SKM-1 treated with dmso at 0.1 percent for 144 hours (cell line): ENCODE data around the gene SCAANT1.
A peak's percentile ranks its signal among the peaks of the same experiment; 100 is the strongest.

Experiments used
- DNase-seq: peaks from one replicate; lab custom pipeline; 2025; ENCODE audit not compliant: unreplicated experiment; lab: John Stamatoyannopoulos, UW

Gene SCAANT1

DNA sequence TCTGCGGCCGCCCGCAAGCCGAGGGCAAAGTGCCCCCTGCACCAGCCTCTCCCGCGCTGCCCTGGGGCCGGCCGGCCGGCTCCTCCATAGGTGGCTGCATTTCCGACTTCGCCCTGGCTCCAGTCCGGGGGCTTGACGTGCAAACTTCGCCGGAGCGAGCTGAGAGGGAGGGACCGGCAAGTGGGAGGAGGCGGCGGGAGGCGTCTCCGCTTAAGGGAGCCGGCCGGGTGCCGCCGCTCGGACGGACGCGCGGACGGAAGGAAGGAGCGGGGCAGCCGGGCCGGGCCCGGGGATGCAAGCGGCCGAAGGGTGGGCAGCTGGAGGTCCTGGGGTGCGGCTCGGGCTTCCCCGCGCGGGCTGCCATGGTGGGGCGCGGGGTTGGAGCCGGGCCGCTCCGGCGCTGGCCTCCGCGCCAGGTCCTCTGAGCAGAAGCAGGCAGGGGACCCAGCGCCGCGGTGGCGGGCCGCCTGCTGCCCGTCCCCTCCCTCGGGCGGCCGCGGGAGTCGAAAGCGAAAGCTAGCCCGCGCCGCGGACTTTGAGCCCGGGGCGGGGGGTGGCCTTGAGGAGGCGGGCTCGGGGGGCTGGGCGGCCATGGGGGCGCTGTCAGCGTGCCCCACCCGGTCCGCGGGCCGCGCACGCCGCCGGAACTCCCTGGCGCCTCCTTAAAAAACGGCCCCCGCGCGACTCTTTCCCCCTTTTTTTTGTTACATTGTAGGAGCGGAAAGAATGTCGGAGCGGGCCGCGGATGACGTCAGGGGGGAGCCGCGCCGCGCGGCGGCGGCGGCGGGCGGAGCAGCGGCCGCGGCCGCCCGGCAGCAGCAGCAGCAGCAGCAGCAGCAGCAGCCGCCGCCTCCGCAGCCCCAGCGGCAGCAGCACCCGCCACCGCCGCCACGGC lies at the start of gene SCAANT1:
Gene SCAANT1, minus strand, starts transcription at position 511 of the 895 bp plus-strand sequence.
- DNase-seq = peak; percentile 79

DNA sequence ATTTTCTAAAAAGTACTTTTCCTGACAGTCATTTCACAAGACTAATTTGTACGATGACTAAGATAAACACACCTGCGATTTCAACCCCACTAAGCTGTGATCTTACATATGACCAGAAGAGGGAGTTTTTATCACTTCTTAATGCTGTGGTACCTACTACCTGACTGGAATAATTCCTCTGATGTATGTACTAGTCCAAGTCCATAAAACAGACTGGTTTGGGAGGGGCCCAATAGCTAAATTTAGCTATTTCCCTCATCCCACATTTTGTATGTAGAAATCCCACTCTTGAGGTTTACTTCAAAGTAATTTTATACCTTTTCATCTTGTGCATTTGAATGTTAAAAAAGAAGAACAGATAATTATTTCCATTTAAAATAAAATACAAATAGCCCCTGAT lies 49.7 kb upstream of the SCAANT1 start:
- no peak for DNase-seq

DNA sequence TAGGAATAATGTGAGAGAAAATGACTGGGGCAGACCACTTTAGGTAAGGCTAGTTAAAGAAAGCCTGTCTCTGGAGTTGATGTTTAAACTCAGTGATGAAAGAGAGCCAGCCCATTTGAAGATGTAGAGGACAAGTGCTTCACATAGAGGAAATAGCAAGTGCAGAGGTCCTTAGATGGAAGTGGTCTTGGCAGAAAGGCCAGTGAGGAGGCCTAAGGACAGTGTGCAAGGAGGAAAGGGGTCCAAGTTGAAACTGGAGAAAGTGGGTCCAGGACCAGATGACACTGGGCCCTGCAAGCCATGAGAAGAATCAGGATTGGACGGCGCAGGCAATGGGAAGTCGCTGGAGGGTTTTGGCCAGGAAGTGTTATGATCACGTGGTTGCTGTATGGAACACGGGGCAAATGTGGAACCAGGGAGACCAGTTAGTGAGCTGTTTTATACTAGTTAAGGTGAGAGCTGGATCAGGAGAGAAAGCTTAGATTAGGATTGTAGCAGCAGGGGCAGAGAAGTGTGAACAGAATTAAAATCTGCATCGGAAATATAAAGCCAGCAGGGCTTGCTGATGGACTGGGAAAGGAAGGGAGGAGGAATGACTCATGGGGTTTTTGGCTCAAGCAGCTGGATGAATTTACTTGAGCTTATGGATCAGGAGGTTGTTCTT lies 48.0 kb upstream of the SCAANT1 start:
- no peak for DNase-seq

DNA sequence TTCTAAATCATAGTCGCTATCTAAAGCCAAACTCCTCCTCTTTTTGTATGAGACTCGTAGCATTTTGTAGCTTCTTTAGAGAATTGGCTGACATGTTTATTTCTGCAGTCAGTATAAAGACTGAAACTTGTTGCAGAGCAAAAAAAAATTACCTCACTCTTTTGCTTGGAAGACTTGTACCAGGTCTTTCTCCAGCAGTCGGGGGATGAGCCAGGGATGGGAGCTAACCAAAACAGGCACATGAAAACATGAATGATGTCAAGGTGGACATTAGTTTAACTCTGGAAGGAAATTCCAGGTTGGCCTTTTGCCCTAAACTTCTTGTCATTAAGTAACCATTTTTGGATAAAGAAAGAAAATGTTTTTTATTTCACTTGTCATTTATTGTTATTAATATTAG lies 47.0 kb upstream of the SCAANT1 start:
- no peak for DNase-seq

DNA sequence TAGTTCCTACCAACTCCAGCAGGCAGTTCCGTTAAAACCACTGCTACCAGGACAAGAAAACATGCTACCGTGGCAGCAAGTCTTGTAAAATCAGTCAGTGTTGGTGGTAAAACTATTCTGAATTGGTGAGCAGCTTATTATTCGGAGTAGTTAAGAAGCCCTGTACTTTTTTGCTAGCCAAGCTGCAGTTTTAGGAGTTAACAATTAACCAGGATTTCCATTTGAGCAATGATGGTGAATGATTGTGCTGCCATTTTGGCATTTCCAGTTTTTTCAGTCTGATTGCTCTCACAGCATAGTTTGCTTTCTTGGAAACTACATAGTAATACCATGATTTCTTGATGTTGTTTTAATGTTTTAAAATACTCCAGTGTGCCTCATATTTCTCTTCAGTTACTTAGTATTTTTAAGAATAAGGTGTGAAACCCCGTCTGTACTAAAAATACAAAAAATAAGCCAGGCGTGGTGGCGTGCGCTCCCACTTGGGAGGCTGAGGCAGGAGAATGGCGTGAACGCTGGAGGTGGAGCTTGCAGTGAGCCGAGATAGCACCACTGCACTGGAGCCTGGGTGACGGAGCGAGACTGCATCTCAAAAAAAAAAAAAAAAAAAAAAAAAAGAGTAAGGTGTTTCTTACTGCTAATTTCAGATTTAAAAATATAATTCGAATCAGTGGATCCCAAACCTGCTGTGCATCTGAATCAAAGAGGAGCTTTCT lies 43.8 kb upstream of the SCAANT1 start:
- DNase-seq = no peak

DNA sequence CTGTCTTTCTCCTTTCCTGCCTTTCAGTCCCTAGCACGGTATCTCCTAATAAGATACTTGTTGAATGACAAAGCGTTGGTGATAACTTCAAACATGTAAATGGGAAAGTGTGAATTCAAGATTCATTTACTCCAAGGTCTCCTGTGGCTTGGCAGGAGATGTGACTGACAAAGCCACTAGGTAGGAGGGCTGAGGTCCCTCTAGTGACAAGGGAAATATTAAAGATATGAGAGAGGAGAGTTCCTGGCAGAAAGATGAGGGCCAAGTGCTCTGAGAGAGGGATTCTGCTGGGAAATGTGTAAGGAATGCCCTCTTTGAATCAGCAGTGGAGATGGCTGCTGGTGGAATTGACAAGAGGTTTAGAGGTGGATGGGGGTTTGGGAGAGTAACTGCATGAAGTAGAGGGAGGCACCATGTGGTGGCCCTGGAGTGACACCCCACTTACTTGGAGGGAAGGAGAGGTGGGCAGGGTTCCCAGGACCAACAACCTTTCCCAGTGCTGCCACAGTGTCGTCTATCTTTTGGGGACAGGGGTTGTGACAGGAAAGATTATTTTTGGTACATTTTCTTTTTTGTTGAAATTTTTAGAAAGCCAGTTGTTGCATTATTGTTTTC lies 43.0 kb upstream of the SCAANT1 start:
- DNase-seq = no peak

DNA sequence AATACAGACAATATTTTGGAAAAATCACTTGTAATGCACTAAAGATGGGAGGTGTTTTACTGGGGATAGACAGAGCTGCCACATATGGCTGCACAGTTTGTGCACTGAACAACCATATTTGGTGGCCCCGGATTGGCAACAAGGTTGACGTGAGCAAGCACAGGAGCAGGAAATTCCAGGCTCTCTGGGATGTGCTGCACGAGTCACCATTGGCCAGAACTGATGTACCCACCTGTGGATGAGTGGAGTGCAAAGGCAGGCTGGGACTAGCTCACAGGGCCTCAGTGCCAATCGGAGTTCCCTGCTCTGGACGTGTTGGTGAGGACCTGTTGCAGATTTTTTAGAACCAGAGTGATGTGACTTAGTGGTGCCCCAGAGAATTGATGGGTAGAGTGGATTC lies 42.0 kb upstream of the SCAANT1 start:
- no peak for DNase-seq

DNA sequence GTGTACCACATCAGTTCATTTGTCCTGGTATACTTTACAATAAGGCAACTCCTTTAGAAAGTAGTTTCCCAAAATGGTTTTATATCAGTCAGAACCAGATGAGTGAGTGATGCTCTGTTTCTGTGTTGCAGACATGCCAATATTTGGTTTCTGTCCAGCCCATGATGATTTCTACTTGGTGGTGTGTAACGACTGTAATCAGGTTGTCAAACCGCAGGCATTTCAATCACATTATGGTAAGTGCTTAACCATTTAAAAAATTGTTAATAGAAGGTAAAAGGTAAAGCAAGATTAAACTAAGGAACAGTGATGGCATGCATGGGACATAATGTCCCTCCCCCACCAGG lies 40.0 kb upstream of the SCAANT1 start:
- no peak for DNase-seq

DNA sequence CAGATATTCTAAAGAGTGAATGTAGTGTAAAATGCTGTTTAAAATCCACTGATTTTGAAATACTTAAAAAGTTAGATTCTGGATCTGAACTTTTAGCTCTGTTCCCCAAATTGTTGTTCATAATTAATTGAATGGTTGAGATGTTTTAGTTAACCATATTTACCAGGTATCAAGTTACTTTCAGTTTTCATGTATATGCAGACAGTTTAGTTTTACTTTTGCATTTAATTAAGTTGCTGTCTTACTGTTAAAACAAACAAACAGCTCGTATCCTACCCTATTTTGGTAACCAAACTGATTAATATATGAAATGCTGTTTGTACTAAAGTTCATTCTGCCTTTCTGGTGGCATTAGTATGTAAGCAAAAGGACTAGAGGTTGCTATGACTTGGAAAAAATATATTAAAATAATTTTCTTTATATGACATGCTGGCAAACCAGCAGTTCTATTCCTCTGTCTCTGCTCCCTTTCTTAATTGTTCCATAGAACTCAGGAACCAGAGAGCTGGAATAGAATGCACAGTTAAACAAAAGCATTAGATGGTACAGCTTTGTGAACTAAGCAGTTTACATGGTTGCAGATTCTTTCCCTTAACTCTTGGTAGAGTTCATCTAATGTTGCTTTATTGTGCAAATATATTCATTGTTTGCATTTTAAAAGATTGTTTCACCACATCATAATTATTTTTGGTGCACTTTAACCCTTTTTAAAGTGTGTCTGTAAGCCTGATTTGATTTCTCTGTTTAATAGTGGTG lies 39.5 kb upstream of the SCAANT1 start:
- no peak for DNase-seq

DNA sequence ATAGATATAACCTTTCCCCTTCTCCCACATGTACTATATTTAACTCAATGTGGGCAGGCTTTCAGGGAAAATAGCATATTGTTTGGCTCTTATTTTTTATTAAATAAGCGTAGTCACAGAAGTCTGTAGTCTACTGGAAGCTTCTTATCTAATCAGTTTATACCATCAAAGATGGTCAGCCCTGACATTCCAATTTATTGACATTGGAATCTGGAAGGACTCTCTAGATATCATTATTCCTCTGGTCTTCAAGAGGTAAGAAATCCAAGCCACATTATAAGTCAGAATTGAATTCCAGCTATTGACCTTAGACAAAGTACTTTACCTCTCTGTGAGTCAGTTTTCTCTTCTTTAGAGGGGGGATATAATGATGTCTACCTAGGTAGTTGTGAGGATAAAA lies 38.5 kb upstream of the SCAANT1 start:
- no peak for DNase-seq

DNA sequence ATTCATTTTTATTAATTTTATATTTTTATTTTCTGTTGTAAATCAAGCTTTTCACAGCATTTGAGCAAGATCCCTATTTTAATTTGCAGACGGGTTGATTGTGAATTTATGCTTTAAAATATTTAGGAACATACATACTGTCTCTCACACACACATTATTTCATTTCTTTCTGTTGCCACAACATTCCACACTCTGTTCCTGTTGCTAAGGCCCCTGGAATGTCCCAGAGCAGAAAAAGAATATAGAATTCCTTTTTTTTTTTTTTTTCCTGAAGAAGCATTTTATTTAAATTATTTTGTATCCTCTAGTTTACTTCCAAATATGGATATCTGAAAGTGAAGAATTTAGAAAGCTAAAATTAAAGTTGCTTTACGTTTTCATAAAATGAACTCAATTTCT lies 36.8 kb upstream of the SCAANT1 start:
- no peak for DNase-seq

DNA sequence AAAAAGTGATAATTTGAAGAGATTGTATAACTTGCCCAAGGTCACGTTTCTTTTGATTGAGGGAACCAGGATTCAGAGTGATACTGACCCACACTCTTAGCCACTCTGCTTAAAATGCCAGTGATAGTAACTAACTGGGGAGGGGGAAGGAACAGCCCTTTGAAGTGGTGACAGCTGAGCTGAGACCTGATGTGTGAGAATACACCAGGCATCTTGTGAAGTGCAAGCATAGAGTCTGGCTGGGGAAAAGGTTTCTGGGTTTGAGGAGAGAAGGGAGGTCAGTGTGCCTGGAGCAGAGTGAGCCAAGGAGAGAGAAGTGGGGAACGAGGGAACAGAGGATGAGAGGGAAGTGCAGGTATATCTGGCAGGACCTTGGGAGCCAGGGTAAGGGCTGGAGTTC lies 35.4 kb upstream of the SCAANT1 start:
- no peak for DNase-seq

DNA sequence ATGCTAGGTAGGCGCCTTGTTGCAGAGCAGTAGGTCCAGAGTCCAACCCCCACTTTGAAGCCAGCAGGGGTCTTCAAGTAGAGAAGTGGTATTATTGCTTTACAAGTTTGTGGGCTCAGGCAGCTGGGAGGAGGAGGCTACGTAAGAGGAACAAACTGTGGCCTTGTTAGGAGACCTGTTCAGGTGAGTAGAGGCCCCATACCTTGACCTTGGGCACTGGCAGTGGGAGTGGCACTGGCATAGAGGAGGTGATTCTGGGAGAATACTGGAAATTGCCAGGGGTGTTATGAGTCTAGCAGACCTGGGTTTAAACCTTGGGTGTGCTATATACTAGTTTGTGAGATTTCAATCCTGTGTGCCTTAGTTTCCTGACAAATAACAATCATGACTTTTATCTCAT lies 34.6 kb upstream of the SCAANT1 start:
- no peak for DNase-seq

DNA sequence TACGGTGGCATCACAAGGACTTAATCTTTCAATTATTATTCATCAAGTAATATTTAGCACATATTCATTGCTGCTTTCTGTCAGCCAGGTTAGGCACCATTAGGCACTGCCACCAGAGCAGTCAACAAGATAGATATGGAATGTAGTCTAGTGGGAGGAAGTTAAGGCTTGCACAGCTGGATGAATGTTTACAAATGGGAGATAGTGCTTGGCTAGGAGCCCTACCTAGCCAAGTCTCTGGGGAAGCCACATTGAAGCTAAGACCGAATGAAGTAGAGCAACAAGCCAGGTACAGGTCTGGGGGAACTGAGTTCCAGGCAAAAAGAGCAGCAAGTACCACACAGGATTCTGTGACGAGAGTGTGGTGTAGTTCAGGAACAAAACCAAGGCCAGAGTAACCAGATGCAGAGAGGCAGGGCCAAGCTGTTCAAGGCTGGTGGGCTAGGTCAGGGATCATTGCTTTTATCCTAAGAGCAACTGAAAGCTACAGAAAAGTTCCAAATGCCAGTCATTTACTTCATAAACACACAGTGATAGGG lies 33.4 kb upstream of the SCAANT1 start:
- no peak for DNase-seq

DNA sequence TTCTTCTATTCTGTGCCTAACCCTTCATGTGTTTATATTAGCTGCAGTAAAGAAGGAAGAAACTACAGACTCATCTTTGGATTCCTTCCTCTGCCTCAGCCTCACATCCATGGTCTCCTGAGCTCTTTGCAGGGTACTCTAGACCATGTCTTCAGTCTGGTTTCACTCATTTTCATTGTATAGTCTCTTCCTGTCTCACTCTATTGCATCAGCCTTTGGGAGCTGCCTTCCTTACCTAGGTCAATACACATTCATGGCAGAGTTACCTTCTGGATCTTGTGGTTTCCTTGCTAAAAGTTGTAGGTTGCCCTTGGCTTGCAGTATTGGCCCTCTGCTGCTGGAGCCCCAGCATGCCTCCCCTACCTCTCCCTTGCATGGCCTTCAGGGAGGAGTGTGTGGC lies 31.5 kb upstream of the SCAANT1 start:
- DNase-seq = no peak

DNA sequence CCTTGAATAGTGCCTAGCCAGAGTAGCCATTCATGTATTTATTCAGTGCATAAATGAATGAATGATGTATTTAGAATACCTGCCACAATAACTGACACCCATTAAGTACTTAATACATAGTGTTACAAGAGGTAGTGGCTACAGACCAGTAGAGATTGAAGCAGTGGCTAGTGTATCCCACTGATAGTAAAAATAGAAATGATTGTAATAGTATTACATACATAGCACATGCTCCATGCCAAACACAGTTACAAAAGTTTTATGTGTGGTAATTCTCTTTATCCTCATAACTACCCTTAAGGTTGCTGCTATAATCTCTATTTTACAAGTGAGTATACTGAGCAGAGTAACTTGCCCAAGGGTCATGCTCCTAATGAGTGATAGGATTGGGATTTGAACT lies 30.3 kb upstream of the SCAANT1 start:
- DNase-seq = no peak

DNA sequence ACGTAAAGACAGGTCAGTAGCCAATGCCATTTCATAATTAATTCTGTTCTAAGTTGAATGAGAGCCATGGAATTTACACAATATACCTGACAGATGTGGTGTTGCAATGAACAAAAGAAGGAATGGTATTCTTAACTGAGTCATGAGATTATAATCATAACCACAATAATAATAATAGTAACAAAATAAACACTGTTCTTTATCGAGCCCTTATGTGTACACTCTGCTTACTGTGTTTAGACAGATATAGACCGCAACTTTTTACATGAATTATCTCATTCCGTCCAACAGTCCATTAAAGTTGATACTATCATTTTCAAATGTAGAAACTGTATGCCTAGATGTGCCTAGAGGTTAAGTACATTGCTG lies 28.2 kb upstream of the SCAANT1 start:
- DNase-seq = no peak

DNA sequence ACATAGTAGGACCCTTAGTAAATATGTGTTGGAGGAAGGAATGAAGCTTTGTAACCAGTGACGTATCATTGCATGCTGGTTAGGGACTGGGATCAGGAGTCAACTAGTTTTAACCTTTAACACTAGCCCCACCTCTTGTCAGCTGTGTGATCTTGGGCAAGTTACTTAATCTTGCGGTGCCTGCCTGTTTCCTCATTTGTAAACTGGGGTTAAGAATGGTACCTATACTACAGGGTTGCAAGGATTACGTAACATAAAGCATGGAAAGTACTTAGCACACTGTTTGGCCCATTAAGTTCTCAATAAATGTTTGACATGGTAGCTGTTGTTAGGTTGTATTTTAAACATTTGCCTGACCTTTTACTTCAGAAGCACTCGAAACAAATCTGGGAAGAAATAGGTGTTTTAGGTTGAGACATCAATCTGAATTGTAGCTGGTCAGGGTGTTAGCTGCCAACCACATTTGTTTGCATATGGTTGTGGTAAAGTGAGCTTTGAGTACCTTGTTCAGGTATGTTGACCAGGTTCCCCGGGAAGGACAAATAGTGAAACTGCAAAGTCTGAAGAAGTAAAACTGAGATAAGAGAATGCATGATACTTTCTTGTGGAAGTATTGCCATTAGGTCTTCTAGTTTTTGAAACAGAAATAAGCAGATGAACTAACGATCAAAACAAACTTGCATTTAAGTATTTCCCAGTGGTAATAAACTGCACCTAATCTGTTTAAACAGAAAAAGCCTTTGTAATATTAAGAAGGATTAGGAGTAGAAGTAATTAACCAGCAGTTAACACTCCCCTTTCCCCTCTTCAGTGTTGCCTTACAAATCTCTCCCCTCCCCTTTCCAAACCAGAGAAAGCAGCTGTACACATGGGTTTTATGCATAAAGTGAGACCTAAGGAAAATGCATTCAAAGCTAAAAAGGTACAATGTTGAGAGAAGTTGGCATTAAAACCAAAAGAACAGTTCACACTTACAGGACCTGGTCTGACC lies 25.8 kb upstream of the SCAANT1 start:
- peak; percentile 86 for DNase-seq

DNA sequence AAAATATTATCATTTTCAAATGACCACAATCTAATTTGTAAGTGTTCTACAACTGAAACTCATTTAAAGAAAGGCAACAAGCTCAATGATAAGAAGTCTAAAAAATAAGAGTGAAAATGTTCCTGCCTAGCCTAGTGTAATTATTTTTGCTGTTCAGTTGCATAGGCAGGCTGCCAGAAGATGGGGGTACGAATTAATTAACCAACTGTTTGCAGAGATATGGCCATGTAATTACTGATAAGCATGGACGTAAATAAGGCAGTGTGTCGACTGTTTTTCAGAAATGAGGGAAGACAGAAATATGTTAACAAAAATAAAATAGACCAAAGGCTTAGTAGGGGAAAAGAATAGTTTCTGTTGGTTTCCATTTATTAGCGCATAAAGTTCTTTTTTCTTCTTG lies 24.7 kb upstream of the SCAANT1 start:
- no peak for DNase-seq
